AG20443 (cell line): ENCODE results near the gene SLC6A6.

Experiments
- DNase-seq: peaks from one replicate; pipeline ENCODE4 v3.0.0; 2012; ENCODE audit warnings: low spot score, mixed read lengths

The SLC6A6 gene

GRCh38 chr3:14422016-14422963 lies 19.9 kb downstream of the SLC6A6 start:
- no peak for DNase-seq

GRCh38 chr3:14423197-14423743 lies 20.9 kb downstream of the SLC6A6 start:
- DNase-seq = no peak

- DNase-seq = no peak
Measured at GRCh38 chr3:14423963-14424362, 21.6 kb downstream of the SLC6A6 start.

GRCh38 chr3:14424711-14425580 lies 22.5 kb downstream of the SLC6A6 start:
- no peak for DNase-seq

- DNase-seq = no peak
Measured at GRCh38 chr3:14425581-14426304, 23.3 kb downstream of the SLC6A6 start.

DNA sequence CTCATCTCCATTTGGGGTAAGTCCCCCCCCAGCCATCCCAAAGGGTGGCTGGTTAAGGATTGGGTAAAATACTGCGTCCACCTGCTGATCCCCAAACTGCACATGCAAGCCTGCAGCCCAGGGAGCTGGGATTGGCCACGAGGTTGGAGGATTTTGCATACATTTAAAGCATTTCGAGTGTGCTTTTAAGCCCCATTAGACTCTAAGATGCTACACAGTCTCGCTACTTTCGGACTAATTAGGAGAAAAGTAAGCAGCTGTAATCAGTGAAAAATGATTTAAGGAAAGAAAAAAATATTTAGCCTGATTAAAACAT lies 23.9 kb downstream of the SLC6A6 start:
- DNase-seq = no peak

DNA sequence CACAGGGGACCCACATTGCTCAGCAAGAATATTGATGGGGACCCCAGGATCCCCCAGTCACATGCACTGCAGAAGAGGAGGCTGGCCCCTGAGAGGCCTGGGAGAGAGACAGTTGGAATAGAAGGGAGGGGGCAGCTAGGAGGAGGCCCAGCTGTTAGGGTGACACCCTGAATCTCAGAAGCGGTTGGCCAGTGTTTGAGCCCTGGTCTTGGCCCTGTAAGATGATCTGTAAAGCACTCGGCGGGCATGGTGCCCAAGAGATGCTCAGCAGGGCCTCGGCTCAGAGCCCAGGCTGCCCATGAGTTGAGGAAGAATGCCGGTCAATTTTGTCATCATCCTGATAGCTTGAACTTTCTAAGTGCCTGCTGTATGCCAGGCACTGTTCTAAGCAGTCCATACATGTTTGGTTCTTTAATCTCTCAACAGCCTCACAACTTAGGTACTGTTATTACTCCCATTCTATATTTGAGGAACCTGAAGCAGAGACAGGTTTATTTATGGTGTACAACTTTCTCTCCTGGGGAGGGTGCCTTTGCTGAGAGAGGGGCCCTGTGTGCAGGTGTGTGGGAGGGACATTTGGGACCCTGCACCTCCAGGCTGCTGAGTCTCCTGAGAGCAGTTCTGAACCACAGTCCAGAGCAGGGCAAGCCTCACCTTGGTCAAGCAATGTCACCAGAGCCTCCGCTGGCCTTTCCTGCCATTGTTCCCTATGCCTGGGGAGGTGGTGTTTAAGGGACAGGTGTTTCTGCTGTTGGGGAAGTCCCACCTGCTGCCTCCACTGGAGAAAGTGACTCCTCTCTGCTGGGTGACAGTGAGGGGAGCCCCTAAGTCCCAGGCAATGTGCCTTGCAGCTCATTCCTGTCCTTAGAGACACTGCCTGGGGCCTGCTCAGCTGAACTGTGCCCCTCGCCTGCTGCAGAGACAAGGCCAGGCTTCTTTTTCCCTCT lies 26.0 kb downstream of the SLC6A6 start:
- no peak for DNase-seq

DNA sequence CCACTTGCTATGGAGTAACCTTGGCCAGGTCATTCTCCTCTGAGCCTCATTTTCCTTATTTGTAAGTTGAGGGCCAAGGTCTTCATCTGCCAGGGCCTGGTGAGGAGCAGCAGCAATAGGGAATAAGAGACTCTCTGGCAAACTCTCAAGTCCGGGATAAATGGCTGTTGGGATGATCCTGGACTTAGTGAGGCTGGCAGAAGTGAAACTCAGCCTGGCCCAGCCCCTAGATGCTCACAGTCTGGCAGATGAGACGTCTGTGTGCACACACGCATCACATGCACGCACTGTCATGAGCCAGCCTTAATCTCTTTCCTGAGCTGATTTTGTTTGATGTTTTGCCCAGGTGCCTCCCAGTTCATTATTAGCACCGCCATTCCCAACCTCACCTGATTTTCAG lies 26.8 kb downstream of the SLC6A6 start:
- peak; percentile 46 for DNase-seq

- DNase-seq = no peak
Measured at GRCh38 chr3:14429640-14430039, 27.2 kb downstream of the SLC6A6 start.

DNA sequence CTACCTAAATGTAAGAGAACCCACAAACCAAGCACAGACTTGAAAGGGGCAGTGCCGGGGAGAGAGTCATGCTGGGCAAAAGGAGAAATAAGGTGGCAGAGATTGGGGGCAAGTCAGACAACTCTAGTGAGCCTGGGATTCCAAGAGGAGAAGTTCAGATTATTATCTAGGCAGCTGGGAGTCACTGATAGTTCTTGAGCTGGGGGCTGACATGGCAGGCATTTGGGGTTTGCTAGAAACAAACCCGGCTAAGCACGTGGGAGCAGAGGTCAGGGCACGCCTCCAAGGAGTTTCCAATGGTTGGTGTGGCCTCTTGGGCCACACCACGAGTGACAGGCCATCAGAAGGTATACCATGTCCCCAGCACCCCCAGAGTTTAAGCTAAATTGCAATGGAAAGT lies 27.6 kb downstream of the SLC6A6 start:
- no peak for DNase-seq

- no peak for DNase-seq
Measured at GRCh38 chr3:14430706-14431451, 28.5 kb downstream of the SLC6A6 start.

- DNase-seq = no peak
Measured at GRCh38 chr3:14431452-14431916, 29.1 kb downstream of the SLC6A6 start.

- peak; percentile 92 for DNase-seq
Measured at GRCh38 chr3:14431917-14432834, 29.8 kb downstream of the SLC6A6 start.

DNA sequence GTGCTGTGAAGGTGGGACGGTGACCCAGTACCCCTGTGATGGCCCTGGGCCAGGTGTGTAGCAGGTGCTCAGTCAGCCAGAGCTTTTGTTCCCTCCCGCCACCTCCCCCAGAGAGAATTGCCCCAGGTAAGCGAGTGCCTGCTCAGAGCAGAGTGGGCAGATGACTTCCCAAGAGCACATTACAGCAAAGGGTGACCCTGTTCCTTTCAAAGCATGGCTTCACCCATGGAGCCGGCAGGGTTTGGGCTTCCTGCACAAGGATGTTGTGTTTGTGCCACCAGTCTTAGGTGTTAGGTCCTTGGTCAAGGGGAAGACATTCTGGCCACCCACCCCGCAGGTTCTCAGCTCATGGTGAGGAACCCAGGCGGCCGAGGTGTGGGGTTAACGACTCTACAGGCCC lies 30.7 kb downstream of the SLC6A6 start:
- DNase-seq = no peak

GRCh38 chr3:14434126-14434497 lies 31.7 kb downstream of the SLC6A6 start:
- peak; percentile 76 for DNase-seq

DNA sequence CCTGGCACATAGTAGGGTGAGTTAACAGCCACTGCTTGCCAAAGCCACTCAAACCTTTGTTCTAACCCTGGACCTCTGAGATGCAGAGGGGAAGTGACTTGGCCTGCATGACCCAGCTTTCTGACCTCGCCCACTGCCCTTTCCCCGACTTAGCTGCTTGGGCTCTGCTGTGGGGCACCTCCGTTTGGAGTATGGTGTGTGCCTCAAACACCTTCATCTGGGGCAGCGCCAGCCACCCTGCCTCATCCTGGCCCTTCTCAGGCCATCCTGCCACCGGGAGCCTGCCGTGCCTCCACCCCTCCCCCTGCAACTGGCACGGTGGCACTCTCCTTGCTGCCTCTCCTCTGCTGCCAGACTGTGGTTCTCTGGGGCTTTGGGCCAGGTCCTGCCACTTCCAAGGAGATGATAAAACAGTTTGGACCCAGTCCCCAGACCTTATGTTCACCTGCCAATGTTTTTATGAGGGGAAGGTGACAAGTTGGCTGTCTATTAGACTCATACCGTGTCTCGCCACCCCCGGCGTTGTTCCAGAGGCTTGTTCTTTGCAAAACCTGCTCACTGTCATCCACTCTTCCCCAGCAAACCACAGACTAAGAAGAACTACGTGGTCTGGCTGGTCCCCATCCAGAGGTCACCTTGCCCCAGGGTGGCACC lies 32.2 kb downstream of the SLC6A6 start:
- no peak for DNase-seq

DNA sequence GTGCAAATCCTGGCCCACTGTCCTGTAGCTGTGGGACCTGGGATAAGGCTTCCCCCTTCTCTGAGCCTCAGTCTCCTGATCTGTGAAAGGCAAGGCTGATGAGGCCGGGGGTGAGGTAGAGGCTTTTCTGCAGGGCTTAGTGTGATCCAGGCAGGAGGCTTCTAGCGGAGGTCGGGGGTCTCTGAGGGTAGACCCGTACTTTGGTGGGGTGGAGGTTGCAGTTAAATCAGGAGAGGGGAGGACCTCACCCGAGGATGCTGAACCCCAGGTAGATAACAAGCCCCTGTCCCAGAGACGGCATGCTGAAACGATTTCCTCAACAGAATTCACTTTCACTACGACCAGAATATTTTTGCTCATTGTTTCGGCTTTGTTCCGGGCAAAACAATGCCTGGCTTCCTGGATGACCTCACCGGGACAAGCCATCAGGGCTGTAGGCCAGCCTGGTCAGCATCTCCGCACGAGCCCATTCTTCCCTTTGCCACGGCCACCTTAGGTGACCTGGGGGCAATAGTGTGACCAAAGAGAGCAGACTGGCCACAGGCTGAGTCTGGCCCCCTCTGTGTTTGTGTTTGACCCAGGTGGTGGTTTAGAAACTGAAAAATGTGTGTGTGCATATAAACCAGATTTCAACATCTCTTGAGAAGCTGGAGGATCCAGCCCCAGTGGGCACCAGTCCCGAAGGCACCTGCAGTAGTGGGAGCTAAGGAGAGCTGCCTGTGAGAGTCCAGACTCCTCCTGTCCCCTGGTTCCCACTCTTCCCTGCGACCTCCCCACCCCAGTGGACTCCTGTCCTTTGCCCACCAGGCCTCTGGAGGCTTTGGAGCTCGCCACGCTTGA lies 33.0 kb downstream of the SLC6A6 start:
- DNase-seq = peak; percentile 88

- no peak for DNase-seq
Measured at GRCh38 chr3:14436954-14437281, 34.5 kb downstream of the SLC6A6 start.
